ENCODE data around the gene ZDHHC19. TPM values are rescaled to one million over a fixed set of nuclear protein-coding genes. Genes with fewer than 3 reads are reported as not detected.
"Not testable (repeated sequence)": the region's sequence is repeated elsewhere in the genome, so short reads cannot be mapped to it uniquely, and the experiment has no call there.

The ZDHHC19 gene, protein sequence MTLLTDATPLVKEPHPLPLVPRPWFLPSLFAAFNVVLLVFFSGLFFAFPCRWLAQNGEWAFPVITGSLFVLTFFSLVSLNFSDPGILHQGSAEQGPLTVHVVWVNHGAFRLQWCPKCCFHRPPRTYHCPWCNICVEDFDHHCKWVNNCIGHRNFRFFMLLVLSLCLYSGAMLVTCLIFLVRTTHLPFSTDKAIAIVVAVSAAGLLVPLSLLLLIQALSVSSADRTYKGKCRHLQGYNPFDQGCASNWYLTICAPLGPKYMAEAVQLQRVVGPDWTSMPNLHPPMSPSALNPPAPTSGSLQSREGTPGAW
- total RNA-seq: not detected
- long read RNA-seq: 0 reads

DNA sequence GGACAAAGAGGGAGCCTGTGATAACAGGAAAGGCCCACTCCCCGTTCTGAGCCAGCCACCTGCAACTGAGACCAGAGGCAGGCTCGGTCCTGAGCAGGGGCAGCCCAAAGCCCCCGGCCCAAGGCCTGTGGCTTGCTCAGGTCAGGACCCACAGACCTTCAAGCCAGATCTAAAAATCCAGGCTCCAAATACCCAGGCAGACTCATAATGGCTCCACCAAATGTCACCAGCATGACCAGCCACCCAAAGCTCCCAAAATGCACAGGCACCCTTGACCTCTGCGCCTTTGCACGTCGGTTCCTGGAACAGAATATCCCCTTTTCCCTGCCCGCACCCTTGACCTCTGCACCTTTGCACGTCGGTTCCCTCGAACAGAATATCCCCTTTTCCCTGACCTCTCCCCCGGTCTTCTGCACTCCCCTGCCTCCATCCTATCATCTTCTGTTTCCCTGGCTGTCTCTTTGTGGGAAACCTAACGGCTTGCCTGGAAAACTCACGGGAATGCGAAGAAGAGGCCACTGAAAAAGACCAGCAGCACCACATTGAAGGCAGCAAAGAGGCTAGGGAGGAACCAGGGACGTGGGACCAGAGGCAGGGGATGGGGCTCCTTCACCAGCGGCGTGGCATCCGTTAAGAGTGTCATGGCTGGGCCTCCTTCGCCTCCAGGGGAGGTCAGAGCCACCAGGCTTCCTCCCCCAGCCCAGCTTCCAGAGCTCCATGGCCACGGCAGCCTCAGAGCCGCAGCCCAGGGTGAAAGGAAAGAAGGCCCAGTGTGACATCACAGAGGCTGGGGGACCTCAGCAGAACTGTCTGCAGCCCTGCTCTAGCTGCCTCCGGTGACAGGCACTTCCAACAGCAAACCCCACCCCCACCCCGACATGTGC is at the start of gene ZDHHC19:
ZDHHC19 (minus strand) TSS at position 728 of the 884 bp plus-strand sequence; CDS start at position 643, 85 bp downstream.
- DNase-seq: no peak

DNA sequence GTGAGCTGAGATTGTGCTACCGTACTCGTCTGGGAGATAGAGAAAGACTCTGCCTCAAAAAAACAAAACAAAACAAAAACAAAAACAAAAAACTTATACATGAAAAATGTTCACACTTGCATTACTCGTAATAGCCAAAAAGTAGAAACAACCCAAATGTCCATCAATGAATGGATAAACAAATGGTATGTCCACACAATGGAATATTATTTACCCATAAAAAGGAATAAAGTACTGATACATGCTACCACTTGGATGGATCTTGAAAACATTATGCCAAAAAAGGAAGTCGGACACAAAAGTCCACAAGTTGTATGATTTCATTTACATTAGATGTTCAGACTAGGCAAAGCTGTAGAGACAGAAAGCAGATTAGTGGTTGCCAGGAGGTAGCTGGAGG is 49.6 kb upstream of the ZDHHC19 start:
- intact Hi-C loops (cut with DNase I): no loop called here
- ATAC-seq (no peak), DNase-seq (no peak)

More for the DNA sequence above, at the start of gene ZDHHC19:
- intact Hi-C loops (cut with DNase I): no loop called here
- no peak for ATAC-seq

DNA sequence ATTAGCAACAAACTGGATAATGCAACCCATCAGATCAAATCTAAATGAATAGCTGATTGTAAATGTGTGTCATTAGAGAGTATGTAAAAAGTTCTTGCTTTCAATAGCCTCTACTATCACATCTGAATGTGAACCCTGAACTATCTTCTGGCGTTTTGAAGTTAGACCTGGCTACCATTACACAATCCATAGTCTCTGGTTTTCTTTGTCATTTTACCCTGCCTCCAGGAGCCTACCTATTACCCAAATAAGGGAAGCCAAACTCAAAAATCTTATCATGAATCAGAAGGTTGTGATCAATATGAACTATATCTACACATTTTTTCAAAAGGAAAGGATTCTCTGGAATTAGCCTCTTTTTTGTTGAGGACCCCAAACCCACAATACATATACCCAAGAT is 44.6 kb upstream of the ZDHHC19 start:
- intact Hi-C loops (cut with DNase I): loop anchor here in 1 of 2 donors (10.0 kb wide), 1 partner anchor 259 kb away; the partner anchor contains the start of gene SMCO1
- DNase-seq (no peak), ATAC-seq (no peak)

DNA sequence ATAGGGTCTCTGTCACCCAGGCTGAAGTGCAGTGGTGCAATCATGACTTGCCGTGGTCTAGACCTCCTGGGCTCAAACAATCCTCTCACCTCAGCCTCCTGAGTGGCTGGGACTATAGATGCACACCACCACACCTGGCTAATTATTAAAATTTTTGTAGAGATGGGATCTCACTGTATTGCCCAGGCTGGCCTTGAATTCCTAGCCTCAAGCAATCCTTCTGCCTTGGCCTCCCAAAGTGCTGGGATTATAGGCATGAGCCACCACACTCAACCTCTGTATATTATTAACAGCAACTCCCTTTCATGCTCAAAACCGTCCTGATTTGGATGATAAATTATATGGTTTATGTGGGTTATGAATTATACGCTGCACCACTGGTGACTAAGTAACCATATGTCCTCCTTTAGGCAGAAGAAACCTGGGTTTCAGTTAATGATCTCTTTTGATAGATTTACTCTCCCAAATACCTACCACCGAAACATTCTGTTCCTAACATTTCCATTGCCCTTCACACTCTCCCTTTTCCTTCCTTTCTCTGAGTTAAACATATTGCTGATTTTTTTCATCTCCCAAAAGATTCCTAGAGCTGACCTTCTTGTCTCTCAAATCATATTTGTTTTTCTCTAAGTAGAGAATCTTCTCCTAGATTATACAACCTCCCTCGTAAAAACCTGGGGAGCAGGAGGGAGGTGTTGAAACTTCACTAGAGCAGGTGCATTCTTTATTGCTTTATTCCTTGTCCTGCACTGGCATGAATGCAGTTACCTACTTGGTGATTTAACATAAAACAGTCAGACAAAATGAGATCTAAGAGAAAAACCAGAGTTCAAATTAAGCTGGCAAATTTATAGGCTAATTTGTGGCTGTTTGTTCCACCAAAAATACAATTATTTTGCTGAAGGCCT is 43.4 kb upstream of the ZDHHC19 start:
- intact Hi-C loops (cut with DNase I): loop anchor here in 1 of 2 donors (10.0 kb wide), 1 partner anchor 260 kb away; the partner anchor contains the start of gene SMCO1
- DNase-seq: no peak
- ATAC-seq: no peak

DNA sequence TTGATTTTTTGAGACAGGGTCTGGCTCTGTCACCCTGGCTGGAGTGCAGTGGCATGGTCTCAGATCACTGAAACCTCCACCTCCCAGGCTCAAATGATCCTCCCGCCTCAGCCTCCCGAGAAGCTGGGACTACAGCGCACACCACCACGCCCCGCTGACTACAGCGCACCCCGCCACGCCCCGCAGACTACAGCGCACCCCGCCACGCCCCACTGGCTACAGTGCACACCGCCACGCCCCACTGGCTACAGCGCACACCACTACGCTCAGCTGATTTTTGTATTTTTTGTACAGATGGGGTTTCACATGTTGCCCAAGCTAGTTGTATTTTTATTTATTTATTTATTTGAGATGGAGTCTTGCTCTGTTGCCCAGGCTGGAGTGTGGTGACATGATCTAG is 40.7 kb upstream of the ZDHHC19 start:
- DNase-seq: no peak
- intact Hi-C loops (cut with DNase I): loop anchor here (2.0 to 10.0 kb wide), 2 partner anchors 263 to 269 kb away; partner anchors contain the start of gene SMCO1 (in 1 of the 2)
- ATAC-seq: no peak

DNA sequence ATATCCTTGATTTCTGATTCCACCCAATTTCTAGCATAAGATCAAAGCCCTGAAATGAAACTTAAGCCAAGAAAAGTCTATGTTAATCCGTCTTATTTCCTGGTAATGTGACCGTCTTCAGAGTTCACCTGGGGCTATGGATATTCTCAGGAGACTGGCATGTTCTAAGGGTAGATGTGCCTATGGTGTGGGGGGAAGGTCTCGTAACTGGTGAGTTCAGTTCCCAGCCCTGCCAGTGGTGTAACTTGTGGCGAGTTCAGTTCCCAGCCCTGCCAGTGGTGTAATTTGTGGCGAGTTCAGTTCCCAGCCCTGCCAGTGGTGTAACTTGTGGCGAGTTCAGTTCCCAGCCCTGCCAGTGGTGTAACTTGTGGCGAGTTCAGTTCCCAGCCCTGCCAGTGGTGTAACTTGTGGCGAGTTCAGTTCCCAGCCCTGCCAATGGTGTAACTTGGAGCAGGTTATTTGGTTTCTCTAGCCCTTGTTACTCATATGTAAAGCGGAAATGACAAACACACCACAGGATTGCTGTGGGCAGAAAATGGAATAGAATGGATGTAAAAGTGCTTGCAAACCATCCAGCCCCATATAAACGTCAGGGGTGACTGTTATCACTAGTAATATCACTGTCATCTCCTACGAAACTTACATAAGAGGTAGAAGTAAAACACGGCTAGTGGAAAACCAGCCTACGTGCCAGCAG is 35.6 kb upstream of the ZDHHC19 start:
- no peak for DNase-seq
- ATAC-seq: no peak
- intact Hi-C loops (cut with DNase I): no loop called here

DNA sequence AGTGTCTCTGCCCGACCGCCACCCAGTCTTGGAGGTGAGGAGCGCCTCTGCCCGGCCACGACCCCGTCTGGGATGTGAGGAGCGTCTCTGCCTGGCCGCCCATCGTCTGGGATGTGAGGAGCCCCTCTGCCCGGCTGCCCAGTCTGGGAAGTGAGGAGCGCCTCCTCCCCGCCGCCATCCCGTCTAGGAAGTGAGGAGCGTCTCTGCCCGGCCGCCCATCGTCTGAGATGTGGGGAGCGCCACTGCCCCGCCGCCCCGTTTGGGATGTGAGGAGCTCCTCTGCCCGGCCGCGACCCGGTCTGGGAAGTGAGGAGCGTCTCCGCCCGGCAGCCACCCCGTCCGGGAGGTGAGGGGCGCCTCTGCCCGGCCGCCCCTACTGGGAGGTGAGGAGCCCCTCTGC is 33.0 kb upstream of the ZDHHC19 start:
- intact Hi-C loops (cut with DNase I); DNase-seq; ATAC-seq: not testable (repeated sequence)

DNA sequence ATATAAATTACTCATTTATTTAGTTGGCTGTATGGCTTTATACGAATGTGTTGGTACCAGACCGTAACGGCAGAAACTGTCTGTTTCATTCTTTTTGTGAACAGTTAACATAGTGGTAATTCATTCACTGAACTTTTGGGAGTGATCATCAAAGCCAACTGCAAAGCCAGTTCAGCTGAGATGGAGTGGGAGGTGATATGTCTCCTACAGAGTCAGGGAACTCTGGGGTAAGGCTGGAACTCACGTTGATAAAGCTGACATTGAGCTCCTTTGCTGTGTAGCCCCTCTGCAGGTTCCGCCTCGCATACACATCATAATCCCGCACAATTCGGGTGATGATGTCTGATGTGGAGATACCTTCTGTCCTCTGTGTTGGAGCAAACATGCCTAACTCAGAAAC is 30.5 kb upstream of the ZDHHC19 start:
- ATAC-seq: no peak
- intact Hi-C loops (cut with DNase I): no loop called here
- no peak for DNase-seq

DNA sequence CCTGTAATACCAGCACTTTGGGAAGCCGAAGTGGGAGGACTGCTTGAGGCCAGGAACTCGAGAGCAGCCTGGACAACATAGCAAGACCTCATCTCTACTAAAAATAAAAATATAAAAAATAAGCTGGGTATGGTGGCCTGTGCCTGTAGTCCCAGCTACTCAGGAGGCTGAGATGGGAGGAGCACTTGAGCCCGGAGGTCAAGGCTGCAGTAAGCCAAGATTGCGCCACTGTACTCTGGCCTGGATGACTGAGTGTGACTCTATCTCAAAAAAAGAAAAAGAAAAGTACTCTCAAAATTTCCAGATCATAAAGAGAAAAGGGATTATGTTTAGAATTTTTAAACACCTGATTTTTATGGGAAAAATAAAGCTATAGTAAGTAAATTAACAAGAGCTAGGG is 29.2 kb upstream of the ZDHHC19 start:
- intact Hi-C loops (cut with DNase I): no loop called here
- DNase-seq: no peak

DNA sequence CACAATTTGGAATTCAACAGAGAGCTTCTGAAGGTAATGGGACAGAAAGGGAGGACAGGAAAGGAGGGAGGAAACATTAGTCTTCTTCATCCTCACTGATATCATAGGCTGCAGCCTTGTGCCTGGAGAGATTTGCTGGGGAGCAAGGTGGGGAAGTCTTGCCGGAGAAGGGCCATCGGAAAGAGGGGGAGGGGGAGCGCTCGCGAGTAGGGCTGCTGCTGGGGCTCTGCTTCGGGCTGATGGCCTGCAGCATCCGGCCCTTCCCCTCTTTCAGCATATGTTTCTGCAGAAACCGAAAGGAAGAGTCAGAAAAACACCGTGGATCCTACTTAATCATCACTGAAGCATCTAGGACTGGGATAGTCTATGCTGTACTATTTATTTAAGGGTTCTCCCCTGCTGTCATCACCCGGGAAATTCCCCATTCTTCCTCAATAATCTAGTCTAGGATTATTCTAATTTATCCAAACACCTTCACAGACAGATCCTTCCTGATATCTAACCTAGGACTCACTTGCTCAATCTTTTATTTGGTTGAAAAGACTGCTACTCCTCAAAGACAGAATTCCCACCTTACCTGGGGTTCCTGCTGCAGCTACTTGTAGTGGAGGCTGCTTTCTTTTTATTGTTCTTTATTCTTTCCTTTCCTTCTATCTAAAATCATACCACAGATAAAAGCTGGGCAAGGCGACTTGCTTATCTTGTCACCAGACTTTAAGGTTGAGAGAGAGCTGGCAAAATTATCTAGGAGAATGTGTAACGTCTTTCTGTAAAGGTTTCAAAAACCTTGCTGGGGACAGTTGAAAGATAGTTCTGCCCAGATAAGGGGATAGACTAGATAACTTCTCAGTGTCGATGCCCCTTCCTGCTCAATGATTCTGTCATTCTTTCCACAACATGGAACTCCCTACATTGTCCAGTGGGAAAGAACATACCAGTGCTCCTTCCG is 27.7 kb upstream of the ZDHHC19 start:
- DNase-seq (no peak), ATAC-seq (peak in 1 of 2 donors; percentile 49)
- intact Hi-C loops (cut with DNase I): no loop called here

More for the DNA sequence above, 29.2 kb upstream of the ZDHHC19 start:
- ATAC-seq: no peak

DNA sequence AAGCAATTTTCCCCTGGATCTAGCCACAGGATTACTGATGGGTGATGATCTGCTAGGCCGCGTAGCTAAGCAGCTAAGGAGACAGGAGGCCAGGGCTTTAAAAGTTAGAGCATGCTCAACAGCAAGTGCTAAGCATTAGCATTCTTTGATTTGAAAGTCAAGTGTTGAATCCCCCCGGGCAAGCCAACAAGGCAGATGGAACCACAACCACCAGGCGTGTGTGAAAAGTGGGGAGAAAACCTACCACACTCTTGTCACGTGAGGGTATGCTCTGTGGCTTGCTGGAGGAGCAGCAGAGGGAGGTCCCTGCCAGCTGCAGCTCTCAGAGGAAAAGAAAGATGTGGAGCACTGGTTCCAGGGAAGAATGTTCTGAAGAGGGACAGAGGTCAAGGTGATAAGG is 26.0 kb upstream of the ZDHHC19 start:
- DNase-seq (no peak), ATAC-seq (peak in 1 of 2 donors; percentile 56)
- intact Hi-C loops (cut with DNase I): no loop called here

DNA sequence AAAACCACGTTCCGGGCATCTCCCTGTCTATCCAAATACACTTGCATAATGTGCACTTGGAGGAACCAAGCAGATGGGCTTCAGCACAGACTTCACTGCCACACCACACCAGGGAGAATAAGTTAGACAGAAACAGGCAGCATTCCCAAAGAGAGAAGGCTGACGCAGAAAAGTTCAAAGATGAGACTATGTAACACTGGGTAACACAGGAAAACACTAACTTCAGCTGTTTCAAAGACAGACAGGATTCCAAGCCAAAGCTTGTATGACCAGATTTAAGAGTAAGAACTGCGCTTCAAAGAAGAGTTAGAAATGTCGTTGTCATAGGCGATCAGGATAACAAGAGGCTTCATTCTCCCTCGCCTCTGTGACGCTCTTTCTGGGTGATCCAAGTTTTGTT is 25.0 kb upstream of the ZDHHC19 start:
- intact Hi-C loops (cut with DNase I): no loop called here
- DNase-seq (no peak), ATAC-seq (no peak)

DNA sequence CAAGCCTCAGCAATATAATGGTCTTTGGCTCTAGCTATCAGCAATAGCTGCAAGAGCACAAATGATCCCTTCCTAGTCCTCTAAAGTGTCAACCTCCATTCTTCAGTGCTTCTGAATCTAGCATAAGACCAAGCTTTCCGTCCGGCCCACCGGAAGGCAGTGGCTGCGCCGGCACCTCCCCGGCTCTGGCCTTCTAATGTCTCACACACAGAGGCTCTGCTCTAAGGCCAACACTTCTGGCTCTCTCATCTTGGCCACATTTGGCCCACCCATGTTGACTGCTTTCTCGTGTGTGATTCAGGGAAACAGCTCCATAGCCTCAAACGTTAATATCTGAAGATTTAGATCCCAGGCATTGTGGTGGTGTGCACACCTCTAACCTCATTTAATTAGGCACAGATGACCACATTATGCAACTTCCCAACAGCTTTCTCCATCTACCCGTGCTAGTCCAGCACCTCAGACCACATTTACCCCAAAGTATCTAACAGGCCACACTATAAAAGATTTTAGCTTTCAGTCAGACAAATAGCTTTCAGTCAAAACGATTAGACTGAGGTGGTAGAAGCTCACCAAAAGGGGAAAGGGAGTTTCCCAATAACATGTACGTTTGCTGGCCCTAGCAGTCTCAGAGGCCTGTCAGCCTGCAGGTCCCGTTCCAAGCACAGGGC is 24.4 kb upstream of the ZDHHC19 start:
- ATAC-seq: no peak
- DNase-seq: no peak
- intact Hi-C loops (cut with DNase I): no loop called here

DNA sequence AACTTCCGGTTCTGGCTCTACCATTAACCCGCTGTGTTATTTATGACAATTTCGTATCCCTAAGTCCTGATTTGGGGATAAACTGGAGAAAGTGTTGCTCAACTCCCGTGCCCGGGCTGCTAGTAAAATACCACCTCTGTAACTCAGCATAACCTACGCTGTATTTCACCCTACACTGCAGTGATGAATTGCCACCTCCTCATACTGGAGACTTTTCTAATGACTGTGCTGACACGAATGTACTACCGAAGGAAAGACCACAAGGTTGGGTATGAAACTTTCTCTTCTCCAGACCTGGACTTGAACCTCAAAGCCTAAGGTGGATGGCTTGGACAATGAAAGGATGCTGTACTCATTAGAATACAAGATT is 21.7 kb upstream of the ZDHHC19 start:
- DNase-seq: no peak
- ATAC-seq: no peak
- intact Hi-C loops (cut with DNase I): no loop called here

DNA sequence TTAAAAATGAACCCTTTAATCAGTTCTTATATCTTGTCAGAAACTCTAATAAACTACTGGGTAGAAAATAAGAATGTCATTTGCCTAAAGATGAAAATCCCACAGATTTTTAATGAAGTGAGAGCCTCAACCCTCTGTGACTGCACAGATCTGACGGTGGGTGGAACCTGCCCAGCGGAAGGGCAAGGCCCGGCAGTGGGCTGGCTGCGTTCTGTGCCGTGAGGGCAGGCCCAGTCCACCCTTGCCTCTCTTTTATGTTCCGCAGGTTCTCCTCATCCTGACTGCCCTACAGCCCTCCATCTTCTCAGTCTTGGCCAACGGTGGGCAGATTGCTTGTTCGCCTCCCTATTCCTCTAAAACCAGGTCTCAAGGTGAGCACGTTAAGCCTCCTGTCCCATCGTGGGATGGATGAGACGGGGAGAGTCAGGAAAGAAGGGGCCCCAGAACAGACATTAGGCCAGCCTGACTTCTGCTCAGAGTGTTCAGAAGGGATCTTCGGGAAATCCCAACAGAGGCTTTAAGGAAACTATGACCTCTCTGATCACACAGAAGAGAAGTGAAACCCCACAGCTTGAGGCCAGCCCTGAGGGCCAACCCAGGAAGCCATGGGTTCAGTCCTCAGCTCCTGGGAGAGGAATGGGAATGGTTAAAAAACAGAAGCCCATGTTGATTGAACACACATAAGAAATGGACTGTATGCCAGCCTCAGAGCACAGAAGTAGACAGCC is 21.1 kb upstream of the ZDHHC19 start:
- intact Hi-C loops (cut with DNase I): no loop called here
- ATAC-seq: no peak
- DNase-seq: no peak
